Measurements from ENCODE around the gene MISP3. TPM values are rescaled to one million over a fixed set of nuclear protein-coding genes. Genes with fewer than 3 reads are reported as not detected.

Gene MISP3
- total and polyA plus RNA-seq, 8 donors, result 1.9 to 10.8 (median 2.6) TPM

DNA sequence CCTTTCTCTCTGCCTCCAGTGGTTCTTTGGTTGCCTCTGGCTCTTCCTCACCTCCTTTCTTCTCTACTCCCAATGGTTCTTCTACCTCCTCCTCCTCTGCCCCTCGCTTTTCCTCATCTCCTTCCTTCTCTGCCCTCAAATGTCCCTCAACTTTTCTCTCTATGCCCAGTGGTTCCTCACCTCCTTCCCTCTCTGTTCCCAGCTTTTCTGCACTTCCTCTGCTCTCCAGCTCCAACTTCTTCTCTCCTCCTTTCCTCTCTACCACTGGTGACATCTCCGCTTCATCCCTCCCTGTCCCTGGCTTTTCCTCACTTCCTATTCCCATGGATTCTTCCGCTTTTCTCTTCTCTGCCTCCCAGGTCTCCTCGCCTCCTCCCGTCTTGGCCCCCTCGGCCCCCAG, 18.5 kb upstream of the MISP3 start:
- H3K27me3 ChIP-seq, result peaks cover 6 to 30% of the 10 kb centered on the region in 2 donors
- peaks cover 0 to 18% of the 10 kb centered on the region in 2 donors for H3K4me1 ChIP-seq
- intact Hi-C loops (cut with DNase I), result no loop called here
- ATAC-seq (no peak), DNase-seq (no peak)
- no peak for TF ChIP-seq CTCF (IDR thresholded peaks at IDR 0.05)
- H3K36me3 ChIP-seq, result peaks cover 0 to 40% of the 10 kb centered on the region in 2 donors
- H3K9me3 ChIP-seq, result no peaks in the 10 kb centered on the region
- H3K27ac ChIP-seq, result no peak overlapping the region
- no peak overlapping the region for H3K4me3 ChIP-seq

- H3K4me1 ChIP-seq, result peaks cover 0 to 23% of the 10 kb centered on the region in 2 donors
- no peak overlapping the region for H3K27ac ChIP-seq
- peaks cover 0 to 33% of the 10 kb centered on the region in 2 donors for H3K36me3 ChIP-seq
- no peak overlapping the region for H3K4me3 ChIP-seq
- peaks cover 11 to 36% of the 10 kb centered on the region in 2 donors for H3K27me3 ChIP-seq
- ATAC-seq (no peak), DNase-seq (no peak)
- H3K9me3 ChIP-seq, result no peaks in the 10 kb centered on the region
- intact Hi-C loops (cut with DNase I), result no loop called here
- no peak for TF ChIP-seq CTCF (IDR thresholded peaks at IDR 0.05)
These were observed 17.9 kb upstream of the MISP3 start for GRCh38 chr19:14054721-14055120.

- H3K27ac ChIP-seq, result no peak overlapping the region
- TF ChIP-seq CTCF (IDR thresholded peaks at IDR 0.05), result no peak
These were observed 17.2 kb upstream of the MISP3 start for GRCh38 chr19:14055396-14055795.

DNA sequence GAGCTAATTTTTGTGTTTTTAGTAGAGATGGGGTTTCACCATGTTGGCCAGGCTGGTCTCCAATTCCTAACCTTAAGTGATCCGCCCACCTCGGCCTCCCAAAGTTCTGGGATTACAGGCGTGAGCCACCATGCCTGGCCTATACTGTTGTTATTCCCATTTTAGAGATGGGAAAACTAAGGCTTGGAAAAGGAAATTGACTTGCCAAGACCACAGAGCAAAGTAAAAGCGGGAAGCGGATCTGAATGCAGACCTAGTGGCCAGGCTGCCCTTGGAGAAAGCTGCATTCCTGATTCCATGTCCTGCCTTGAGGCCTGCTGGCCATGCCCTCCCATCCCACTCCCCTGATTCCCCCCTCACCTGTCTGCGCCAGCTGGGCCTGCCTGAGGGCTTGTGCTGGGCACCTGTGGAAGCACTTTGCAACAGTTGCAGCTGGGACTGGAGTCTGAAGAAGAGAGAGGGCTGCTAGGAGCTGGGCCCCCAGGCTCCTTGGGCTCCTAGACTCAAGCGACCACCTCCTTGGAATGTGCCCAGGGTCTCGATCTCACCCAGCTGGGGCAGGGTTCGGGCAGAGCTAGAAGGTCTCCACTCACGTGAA, 16.4 kb upstream of the MISP3 start:
- Histone ChIP-seq H3K36me3 (peaks cover 0 to 22% of the 10 kb centered on the region in 2 donors), H3K27me3 (peaks cover 11 to 51% of the 10 kb centered on the region in 2 donors), H3K27ac (no peak overlapping the region), H3K4me1 (peaks cover 0 to 23% of the 10 kb centered on the region in 2 donors), H3K4me3 (no peak overlapping the region), H3K9me3 (no peaks in the 10 kb centered on the region)
- DNase-seq (no peak), ATAC-seq (no peak)
- TF ChIP-seq CTCF (IDR thresholded peaks at IDR 0.05), result no peak
- intact Hi-C loops (cut with DNase I), result no loop called here

More at GRCh38 chr19:14055396-14055795, 17.2 kb upstream of the MISP3 start:
- no peak for ATAC-seq
- no peak for DNase-seq
- peaks cover 11 to 43% of the 10 kb centered on the region in 2 donors for H3K27me3 ChIP-seq
- intact Hi-C loops (cut with DNase I), result no loop called here
- H3K9me3 ChIP-seq, result no peaks in the 10 kb centered on the region
- H3K4me1 ChIP-seq, result peaks cover 0 to 23% of the 10 kb centered on the region in 2 donors
- no peak overlapping the region for H3K4me3 ChIP-seq
- peaks cover 0 to 29% of the 10 kb centered on the region in 2 donors for H3K36me3 ChIP-seq

GRCh38 chr19:14056741-14057356, 15.7 kb upstream of the MISP3 start:
- TF ChIP-seq CTCF (IDR thresholded peaks at IDR 0.05), result no peak
- Histone ChIP-seq H3K9me3 (no peaks in the 10 kb centered on the region), H3K27ac (no peak overlapping the region), H3K4me3 (peak overlapping the region in 1 of 2 donors; percentile 13), H3K36me3 (peaks cover 0 to 15% of the 10 kb centered on the region in 2 donors), H3K27me3 (peaks cover 11 to 56% of the 10 kb centered on the region in 2 donors), H3K4me1 (peaks cover 0 to 23% of the 10 kb centered on the region in 2 donors)
- no peak for DNase-seq
- no peak for ATAC-seq
- intact Hi-C loops (cut with DNase I), result no loop called here

All from left lung (tissue), 10 donors.